ENCODE data around the gene C20orf204. TPM values are rescaled to one million over a fixed set of nuclear protein-coding genes. Genes with fewer than 3 reads are reported as not detected.
A peak's percentile ranks its signal among the peaks of the same experiment; 100 is the strongest.

The C20orf204 gene
- total RNA-seq (2021; fragmentation: NEBNext Ultra II Directional; extraction: Animal tissue kit (Norgen Biotek cat#: 25700)) (0.52 and 0.61 TPM in 2 replicates), polyA plus RNA-seq (2011; rRNA removed) (0.39 and 0.96 TPM in 2 replicates), polyA minus RNA-seq (2011; rRNA and poly(A)+ RNA removed) (0.29 and 0.41 TPM in 2 replicates)
- polyA plus RNA-seq (2011; cell fraction: cytosol; rRNA removed) = 0.36 TPM
- polyA plus RNA-seq (2011; cell fraction: nucleus; rRNA removed) = 2.6 TPM
- polyA plus RNA-seq (2012, experiment 1 of 2) = 0.10 to 0.39 TPM (median 0.25 TPM) in 4 replicates
- 0.13 TPM for polyA plus RNA-seq (2012, experiment 2 of 2)
- 0.57 TPM for polyA plus RNA-seq (2013, experiment 1 of 2)
- 0.40 TPM for polyA plus RNA-seq (2013, experiment 2 of 2)
- 0.22 TPM for polyA minus RNA-seq (2011; cell fraction: cytosol; rRNA and poly(A)+ RNA removed)
- polyA minus RNA-seq (2011; cell fraction: nucleus; rRNA and poly(A)+ RNA removed) = 2.3 TPM
- long read RNA-seq, experiment 1 = 0 reads
- long read RNA-seq, experiment 2 = 0 reads

GRCh38 chr20:64035933-64036345, at the start of gene C20orf204:
C20orf204 (plus strand) TSS chr20:64036182; CDS start chr20:64036324, 142 bp downstream.
- FAIRE-seq = no peak
- H3K27ac ChIP-seq (ENCODE audit: low read depth, low read length) = 0 out of 2 replicates have a peak within 1 kb of the TSS, but pooled peaks have one; percentile 19
- no peak within 1 kb of the TSS for H3K56ac ChIP-seq (replicated peaks; ENCODE audit: insufficient read length, low read depth, low read length)
- no peak within 1 kb of the TSS for H3K14ac ChIP-seq (ENCODE audit: insufficient read length)
- ChIA-PET POLR2A (ENCODE audit: partially characterized antibody) (interaction anchor here (1.0 to 1.9 kb wide), 8 partner anchors 8 to 53 kb away, joined by 3 to 8 read pairs (median 4); partner anchors contain the start of gene TCEA2), CTCF (ENCODE audit: partially characterized antibody) (interaction anchor here (1.1 to 7.3 kb wide), 7 partner anchors 18 to 84 kb away, joined by 3 to 73 read pairs (median 11); partner anchors contain the start of gene PRPF6)
- H3K79me1 ChIP-seq (ENCODE audit: low read depth, low read length) = no peaks in the 10 kb centered on the region; the same call in 1 of the 2 replicates
- peak within 1 kb of the TSS; percentile 39; the same call in 1 of the 2 replicates for H2AK5ac ChIP-seq (ENCODE audit: low read depth, low read length)
- no peak within 1 kb of the TSS for H2AFZ ChIP-seq (ENCODE audit: low read length)
- peaks cover 3% of the 10 kb centered on the region; the same call in 1 of the 2 replicates for H3K23me2 ChIP-seq (ENCODE audit: low read depth, low read length)
- H2BK20ac ChIP-seq (ENCODE audit: low read length) = peak within 1 kb of the TSS; percentile 61; the same call in 1 of the 2 replicates
- H3K4ac ChIP-seq (replicated peaks; ENCODE audit: insufficient read length, low read depth, low read length) = no peak within 1 kb of the TSS
- WGBS, 2 experiments (ENCODE audit: extremely low coverage in 1 of 2, insufficient coverage in 1 of 2, insufficient read length in 1 of 2, insufficient replicate concordance in 2 of 2, low coverage in 1 of 2, low lambda C conversion rate in 2 of 2, missing lambda C conversion rate in 1 of 2) = 85% methylated on average over 5 of the region's 10 CpGs; no CpG with 5 or more reads in 1 of the 2 experiments
- no peak within 1 kb of the TSS for H2BK15ac ChIP-seq (ENCODE audit: low read length)
- no peak within 1 kb of the TSS for H2BK120ac ChIP-seq (replicated peaks; ENCODE audit: low read depth, low read length)
- peaks cover 8 to 35% (median 27%) of the 10 kb centered on the region in 4 experiments for H3K27me3 ChIP-seq (replicated peaks in 1 of 4; ENCODE audit: control insufficient read depth in 3 of 4, extremely low read depth in 1 of 4, insufficient read depth in 3 of 4, low read length in 3 of 4)
- peaks cover 4 to 14% (median 7%) of the 10 kb centered on the region in 4 experiments; a peak in 5 of 8 replicates for H3K36me3 ChIP-seq (ENCODE audit: control insufficient read depth in 2 of 4, insufficient read depth in 4 of 4, low read length in 3 of 4)
- H3K4me1 ChIP-seq (replicated peaks in 1 of 4; ENCODE audit: control insufficient read depth in 3 of 4, insufficient read depth in 4 of 4, low read length in 3 of 4) = peaks cover 0 to 19% (median 15%) of the 10 kb centered on the region in 4 experiments; a peak in 6 of 7 replicates
- H3K4me2 ChIP-seq (ENCODE audit: insufficient read depth in 1 of 2, low read depth in 2 of 2, low read length in 2 of 2) = peak within 1 kb of the TSS in 1 of 2 experiments; percentile 14; a peak in 3 of 4 replicates
- H3K9me3 ChIP-seq (ENCODE audit: insufficient read depth in 2 of 2, low read depth in 1 of 2, low read length in 1 of 2) = no peaks in the 10 kb centered on the region
- no peak within 1 kb of the TSS; a peak in 1 of 8 replicates for H3K4me3 ChIP-seq (ENCODE audit: extremely low read depth in 1 of 4, insufficient read depth in 2 of 4, low read depth in 3 of 4, low read length in 4 of 4)
- H3K23ac ChIP-seq (ENCODE audit: insufficient read length) = no peak within 1 kb of the TSS
- H3K18ac ChIP-seq (ENCODE audit: extremely low read depth, low read length) = peak within 1 kb of the TSS; percentile 83
- peak within 1 kb of the TSS; percentile 42 for H4K91ac ChIP-seq (replicated peaks; ENCODE audit: insufficient read length, low read length)
- no peak within 1 kb of the TSS for H3K9ac ChIP-seq (replicated peaks in 1 of 4; ENCODE audit: extremely low read depth in 1 of 4, low read depth in 3 of 4, low read length in 3 of 4)
- peaks cover 0 to 3% of the 10 kb centered on the region in 2 experiments for H4K20me1 ChIP-seq (replicated peaks in 1 of 2; ENCODE audit: control insufficient read depth in 1 of 2, insufficient read depth in 2 of 2, low read length in 2 of 2)
- peak within 1 kb of the TSS; percentile 4; the same call in 1 of the 2 replicates for H4K8ac ChIP-seq (ENCODE audit: extremely low read depth, insufficient read depth, low read length)
- DNase-seq (ENCODE audit: low read depth in 1 of 2, low spot score in 2 of 2) = no peak
- H4K5ac ChIP-seq (ENCODE audit: insufficient read length, low read depth, low read length) = peak within 1 kb of the TSS; percentile 47
- H2BK12ac ChIP-seq (ENCODE audit: low read depth, low read length) = peak within 1 kb of the TSS; percentile 60; the same call in 1 of the 2 replicates
- H3K79me2 ChIP-seq (ENCODE audit: control insufficient read depth in 1 of 2, insufficient read depth in 2 of 2, low read length in 2 of 2) = no peaks in the 10 kb centered on the region
- peak within 1 kb of the TSS; percentile 84 for H2BK5ac ChIP-seq (ENCODE audit: low read depth, low read length)
- 0 out of 2 replicates have a peak, but pooled peaks have one; percentile 8 for TF ChIP-seq CREB1 (IDR thresholded peaks at IDR 0.05)
- TF ChIP-seq RXRA (IDR thresholded peaks at IDR 0.05; ENCODE audit: insufficient read depth, low read depth, low read length) = no peak
- TF ChIP-seq SIN3A (conservative IDR thresholded peaks at IDR 0.05 in 1 of 2, IDR thresholded peaks at IDR 0.05 in 1 of 2; ENCODE audit: low read depth in 1 of 2, low read length in 2 of 2) = peak in 1 of 2 experiments; percentile 51; a peak in 1 of 4 replicates
- no peak for TF ChIP-seq ATF3 (IDR thresholded peaks at IDR 0.05; ENCODE audit: insufficient read depth, low read depth, low read length)
- no peak for TF ChIP-seq ZNF274 (IDR thresholded peaks at IDR 0.05; ENCODE audit: borderline replicate concordance, extremely low read depth, low read length)
- no peak for TF ChIP-seq POU5F1 (IDR thresholded peaks at IDR 0.05; ENCODE audit: low read depth, low read length)
- TF ChIP-seq SRF (IDR thresholded peaks at IDR 0.05; ENCODE audit: low read depth, low read length) = no peak
- TF ChIP-seq POLR2A (IDR thresholded peaks at IDR 0.05; ENCODE audit: control extremely low read depth in 1 of 2, low read depth in 2 of 2, low read length in 2 of 2) = no peak
- TF ChIP-seq EGR1 (IDR thresholded peaks at IDR 0.05; ENCODE audit: borderline replicate concordance, low read depth, low read length) = peak; percentile 35; the same call in 1 of the 2 replicates
